H1 (cell line): ENCODE data around the gene THEMIS. TPM values are rescaled to one million over a fixed set of nuclear protein-coding genes. Genes with fewer than 3 reads are reported as not detected.

Experiments
- CBX5 ChIP-seq: fragments of 300-800, 300-1000 bp; sonication (generic); IDR thresholded peaks from 2 replicates; pipeline ENCODE4 v1.7.1; 2016; ENCODE audit warnings: antibody characterized with exemption, low read length, low read depth
- HDAC2 ChIP-seq, 2 experiments: fragments of 300-600 bp in 1 of 2; sonication (generic) in 1 of 2; IDR thresholded peaks; 2 replicates each; pipeline ENCODE4 v1.6.1; 2011 to 2012; ENCODE audit warnings: low read depth in 2 of 2, low read length in 2 of 2, mild to moderate bottlenecking in 2 of 2, moderate library complexity in 2 of 2, borderline replicate concordance in 1 of 2, inconsistent platforms in 1 of 2
- PHF8 ChIP-seq: fragments of 200-600 bp; sonication (generic); conservative IDR thresholded peaks from 2 replicates; pipeline ENCODE4 v1.7.1; 2012; ENCODE audit warnings: low read depth, mild to moderate bottlenecking, inconsistent platforms, low read length, moderate library complexity
- SP1 ChIP-seq: IDR thresholded peaks from 2 replicates; pipeline ENCODE4 v1.6.1; 2011; ENCODE audit warnings: low read depth, low read length
- SUZ12 ChIP-seq: fragments of 200-600 bp; sonication (generic); IDR thresholded peaks from 2 replicates; pipeline ENCODE4 v1.6.1; 2012; ENCODE audit warnings: mild to moderate bottlenecking, inconsistent platforms, low read length, moderate library complexity, mixed read lengths
- polyA plus RNA-seq, 7 experiments: library from polyadenylated mRNA; depleted of rRNA in 3 of 7; stranded (reverse) in 5 of 7; unstranded in 2 of 7; fragments of >200 nt in 5 of 7; fragments of 200-250 nt in 2 of 7; gene quantifications; 1 replicate in 5 of 7; 2 replicates in 1 of 7; 4 replicates in 1 of 7; pipeline versions ENCODE4 v1.2.1 to v1.2.3, GENCODE V29; 2011 to 2013; ENCODE audit warnings: missing spikeins in 2 of 7, mixed read lengths in 2 of 7
- total RNA-seq: library from RNA; stranded (reverse); fragmentation: NEBNext Ultra II Directional; extraction: Animal tissue kit (Norgen Biotek cat#: 25700); gene quantifications from 2 replicates; pipeline ENCODE4 v1.2.1, GENCODE V29; 2021
- TF ChIP-seq, protein P1 (sequence below): fragments of 300-600 bp; sonication (generic); IDR thresholded peaks from 2 replicates; pipeline ENCODE4 v1.7.1; 2012; ENCODE audit warnings: low read length, moderate library complexity, mild to moderate bottlenecking, inconsistent platforms; ENCODE audit not compliant: insufficient replicate concordance

THEMIS gene
- total and polyA plus RNA-seq, 2 of the 8 experiments (the other 6 are each of a cell fraction or from before 2014, with no cell fraction given): not detected

- TF ChIP-seq, protein P1, sequence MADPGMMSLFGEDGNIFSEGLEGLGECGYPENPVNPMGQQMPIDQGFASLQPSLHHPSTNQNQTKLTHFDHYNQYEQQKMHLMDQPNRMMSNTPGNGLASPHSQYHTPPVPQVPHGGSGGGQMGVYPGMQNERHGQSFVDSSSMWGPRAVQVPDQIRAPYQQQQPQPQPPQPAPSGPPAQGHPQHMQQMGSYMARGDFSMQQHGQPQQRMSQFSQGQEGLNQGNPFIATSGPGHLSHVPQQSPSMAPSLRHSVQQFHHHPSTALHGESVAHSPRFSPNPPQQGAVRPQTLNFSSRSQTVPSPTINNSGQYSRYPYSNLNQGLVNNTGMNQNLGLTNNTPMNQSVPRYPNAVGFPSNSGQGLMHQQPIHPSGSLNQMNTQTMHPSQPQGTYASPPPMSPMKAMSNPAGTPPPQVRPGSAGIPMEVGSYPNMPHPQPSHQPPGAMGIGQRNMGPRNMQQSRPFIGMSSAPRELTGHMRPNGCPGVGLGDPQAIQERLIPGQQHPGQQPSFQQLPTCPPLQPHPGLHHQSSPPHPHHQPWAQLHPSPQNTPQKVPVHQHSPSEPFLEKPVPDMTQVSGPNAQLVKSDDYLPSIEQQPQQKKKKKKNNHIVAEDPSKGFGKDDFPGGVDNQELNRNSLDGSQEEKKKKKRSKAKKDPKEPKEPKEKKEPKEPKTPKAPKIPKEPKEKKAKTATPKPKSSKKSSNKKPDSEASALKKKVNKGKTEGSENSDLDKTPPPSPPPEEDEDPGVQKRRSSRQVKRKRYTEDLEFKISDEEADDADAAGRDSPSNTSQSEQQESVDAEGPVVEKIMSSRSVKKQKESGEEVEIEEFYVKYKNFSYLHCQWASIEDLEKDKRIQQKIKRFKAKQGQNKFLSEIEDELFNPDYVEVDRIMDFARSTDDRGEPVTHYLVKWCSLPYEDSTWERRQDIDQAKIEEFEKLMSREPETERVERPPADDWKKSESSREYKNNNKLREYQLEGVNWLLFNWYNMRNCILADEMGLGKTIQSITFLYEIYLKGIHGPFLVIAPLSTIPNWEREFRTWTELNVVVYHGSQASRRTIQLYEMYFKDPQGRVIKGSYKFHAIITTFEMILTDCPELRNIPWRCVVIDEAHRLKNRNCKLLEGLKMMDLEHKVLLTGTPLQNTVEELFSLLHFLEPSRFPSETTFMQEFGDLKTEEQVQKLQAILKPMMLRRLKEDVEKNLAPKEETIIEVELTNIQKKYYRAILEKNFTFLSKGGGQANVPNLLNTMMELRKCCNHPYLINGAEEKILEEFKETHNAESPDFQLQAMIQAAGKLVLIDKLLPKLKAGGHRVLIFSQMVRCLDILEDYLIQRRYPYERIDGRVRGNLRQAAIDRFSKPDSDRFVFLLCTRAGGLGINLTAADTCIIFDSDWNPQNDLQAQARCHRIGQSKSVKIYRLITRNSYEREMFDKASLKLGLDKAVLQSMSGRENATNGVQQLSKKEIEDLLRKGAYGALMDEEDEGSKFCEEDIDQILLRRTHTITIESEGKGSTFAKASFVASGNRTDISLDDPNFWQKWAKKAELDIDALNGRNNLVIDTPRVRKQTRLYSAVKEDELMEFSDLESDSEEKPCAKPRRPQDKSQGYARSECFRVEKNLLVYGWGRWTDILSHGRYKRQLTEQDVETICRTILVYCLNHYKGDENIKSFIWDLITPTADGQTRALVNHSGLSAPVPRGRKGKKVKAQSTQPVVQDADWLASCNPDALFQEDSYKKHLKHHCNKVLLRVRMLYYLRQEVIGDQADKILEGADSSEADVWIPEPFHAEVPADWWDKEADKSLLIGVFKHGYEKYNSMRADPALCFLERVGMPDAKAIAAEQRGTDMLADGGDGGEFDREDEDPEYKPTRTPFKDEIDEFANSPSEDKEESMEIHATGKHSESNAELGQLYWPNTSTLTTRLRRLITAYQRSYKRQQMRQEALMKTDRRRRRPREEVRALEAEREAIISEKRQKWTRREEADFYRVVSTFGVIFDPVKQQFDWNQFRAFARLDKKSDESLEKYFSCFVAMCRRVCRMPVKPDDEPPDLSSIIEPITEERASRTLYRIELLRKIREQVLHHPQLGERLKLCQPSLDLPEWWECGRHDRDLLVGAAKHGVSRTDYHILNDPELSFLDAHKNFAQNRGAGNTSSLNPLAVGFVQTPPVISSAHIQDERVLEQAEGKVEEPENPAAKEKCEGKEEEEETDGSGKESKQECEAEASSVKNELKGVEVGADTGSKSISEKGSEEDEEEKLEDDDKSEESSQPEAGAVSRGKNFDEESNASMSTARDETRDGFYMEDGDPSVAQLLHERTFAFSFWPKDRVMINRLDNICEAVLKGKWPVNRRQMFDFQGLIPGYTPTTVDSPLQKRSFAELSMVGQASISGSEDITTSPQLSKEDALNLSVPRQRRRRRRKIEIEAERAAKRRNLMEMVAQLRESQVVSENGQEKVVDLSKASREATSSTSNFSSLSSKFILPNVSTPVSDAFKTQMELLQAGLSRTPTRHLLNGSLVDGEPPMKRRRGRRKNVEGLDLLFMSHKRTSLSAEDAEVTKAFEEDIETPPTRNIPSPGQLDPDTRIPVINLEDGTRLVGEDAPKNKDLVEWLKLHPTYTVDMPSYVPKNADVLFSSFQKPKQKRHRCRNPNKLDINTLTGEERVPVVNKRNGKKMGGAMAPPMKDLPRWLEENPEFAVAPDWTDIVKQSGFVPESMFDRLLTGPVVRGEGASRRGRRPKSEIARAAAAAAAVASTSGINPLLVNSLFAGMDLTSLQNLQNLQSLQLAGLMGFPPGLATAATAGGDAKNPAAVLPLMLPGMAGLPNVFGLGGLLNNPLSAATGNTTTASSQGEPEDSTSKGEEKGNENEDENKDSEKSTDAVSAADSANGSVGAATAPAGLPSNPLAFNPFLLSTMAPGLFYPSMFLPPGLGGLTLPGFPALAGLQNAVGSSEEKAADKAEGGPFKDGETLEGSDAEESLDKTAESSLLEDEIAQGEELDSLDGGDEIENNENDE: no peak
- TF ChIP-seq SUZ12: no peak
- no peak for TF ChIP-seq CBX5
- TF ChIP-seq PHF8: no peak
- TF ChIP-seq HDAC2 (IDR thresholded peaks at IDR 0.05; ENCODE audit: borderline replicate concordance in 1 of 2, low read depth in 2 of 2, low read length in 2 of 2): no peak
- TF ChIP-seq SP1: no peak
- TF ChIP-seq, all 59 proteins: peak for 0
These were observed 194.6 kb downstream of the THEMIS start (continued) for GRCh38 chr6:127706216-127706615.
